Glutamatergic neuron (in vitro differentiated cells): ENCODE data around the gene GRID2IP. TPM values are rescaled to one million over a fixed set of nuclear protein-coding genes. Genes with fewer than 3 reads are reported as not detected.
A peak's percentile ranks its signal among the peaks of the same experiment; 100 is the strongest.

Source experiments
- DNase-seq: peaks from one replicate; pipeline ENCODE4 v3.0.0; 2022
- H3K27ac Mint-ChIP-seq: one replicate; pipeline ENCODE4 v1.8.0; 2020; ENCODE audit warnings: mild to moderate bottlenecking, mixed read lengths, inconsistent platforms; ENCODE audit not compliant: unreplicated experiment
- H3K27me3 Mint-ChIP-seq: one replicate; pipeline ENCODE4 v1.8.0; 2020; ENCODE audit warnings: mild to moderate bottlenecking, moderate library complexity, mixed read lengths, inconsistent platforms; ENCODE audit not compliant: unreplicated experiment
- H3K36me3 Mint-ChIP-seq: one replicate; pipeline ENCODE4 v1.8.0; 2020; ENCODE audit warnings: mild to moderate bottlenecking, mixed read lengths, inconsistent platforms; ENCODE audit not compliant: unreplicated experiment
- H3K4me1 Mint-ChIP-seq: one replicate; pipeline ENCODE4 v1.8.0; 2020; ENCODE audit warnings: mild to moderate bottlenecking, low read depth, mixed read lengths, inconsistent platforms; ENCODE audit not compliant: unreplicated experiment
- H3K4me3 Mint-ChIP-seq: one replicate; pipeline ENCODE4 v1.8.0; 2020; ENCODE audit warnings: mild to moderate bottlenecking, mixed read lengths, inconsistent platforms; ENCODE audit not compliant: unreplicated experiment
- H3K9me3 Mint-ChIP-seq: one replicate; pipeline ENCODE4 v1.8.0; 2020; ENCODE audit warnings: mild to moderate bottlenecking, moderate library complexity, mixed read lengths, inconsistent platforms; ENCODE audit not compliant: unreplicated experiment
- CTCF ChIP-seq: fragments of 200-600 bp; sonication (generic); IDR thresholded peaks from one replicate; pipeline ENCODE4 v1.5.0; 2021; ENCODE audit not compliant: partially characterized antibody, unreplicated experiment
- total RNA-seq: library from RNA; stranded (reverse); fragmentation: NEBNext Ultra II Directional; extraction: Animal tissue kit (Norgen Biotek cat#: 25700); gene quantifications from one replicate; pipeline ENCODE4 v1.2.1, GENCODE V29; 2021; ENCODE audit not compliant: unreplicated experiment

The GRID2IP gene
- total RNA-seq, 1 donor from 2014 or later, result 0.66 TPM

- peaks cover 1% of the 10 kb centered on the region for H3K9me3 Mint-ChIP-seq
- no peak for TF ChIP-seq CTCF
- H3K4me3 Mint-ChIP-seq, result no peak overlapping the region
- DNase-seq, result no peak
- peaks cover 3% of the 10 kb centered on the region for H3K27me3 Mint-ChIP-seq
- no peaks in the 10 kb centered on the region for H3K4me1 Mint-ChIP-seq
- no peak overlapping the region for H3K27ac Mint-ChIP-seq
- no peaks in the 10 kb centered on the region for H3K36me3 Mint-ChIP-seq
These were observed 4.6 kb downstream of the GRID2IP start for GRCh38 chr7:6546498-6547251.

GRCh38 chr7:6545398-6546126 is 5.7 kb downstream of the GRID2IP start:
- no peaks in the 10 kb centered on the region for H3K36me3 Mint-ChIP-seq
- H3K4me1 Mint-ChIP-seq, result no peaks in the 10 kb centered on the region
- no peak for DNase-seq
- no peak overlapping the region for H3K27ac Mint-ChIP-seq
- peaks cover 1% of the 10 kb centered on the region for H3K9me3 Mint-ChIP-seq
- no peak overlapping the region for H3K4me3 Mint-ChIP-seq
- H3K27me3 Mint-ChIP-seq, result peaks cover 3% of the 10 kb centered on the region
- TF ChIP-seq CTCF, result no peak

GRCh38 chr7:6542368-6542767 is 8.9 kb downstream of the GRID2IP start:
- no peak for TF ChIP-seq CTCF
- Mint-ChIP-seq H3K4me1 (no peaks in the 10 kb centered on the region), H3K27ac (no peak overlapping the region), H3K4me3 (no peak overlapping the region), H3K36me3 (no peaks in the 10 kb centered on the region), H3K27me3 (peaks cover 9% of the 10 kb centered on the region), H3K9me3 (peaks cover 1% of the 10 kb centered on the region)
- no peak for DNase-seq

- peak; percentile 81 for DNase-seq
- no peaks in the 10 kb centered on the region for H3K36me3 Mint-ChIP-seq
- no peak overlapping the region for H3K27ac Mint-ChIP-seq
- TF ChIP-seq CTCF, result no peak
- H3K4me3 Mint-ChIP-seq, result peak overlapping the region; percentile 77
- no peaks in the 10 kb centered on the region for H3K9me3 Mint-ChIP-seq
- H3K27me3 Mint-ChIP-seq, result peaks cover 9% of the 10 kb centered on the region
- no peaks in the 10 kb centered on the region for H3K4me1 Mint-ChIP-seq
These were observed 14.7 kb downstream of the GRID2IP start for GRCh38 chr7:6536262-6537260.
